ENCODE results near the gene DGLUCY. TPM values are rescaled to one million over a fixed set of nuclear protein-coding genes. Genes with fewer than 3 reads are reported as not detected.
A peak's percentile ranks its signal among the peaks of the same experiment; 100 is the strongest.

DGLUCY gene
- total RNA-seq = 100 to 1,000 TPM in 2 of 5 donors, 10 to 100 TPM in 3; 69.8 to 144 (median 99.8) TPM
- 65.2 TPM for total RNA-seq (2013)
- 13.1 to 128 (median 58.6) reads per million in 29 experiments for total RNA-seq

GRCh38 chr14:91113829-91114078 is at the start of gene DGLUCY:
Gene DGLUCY, plus strand, starts transcription at chr14:91114073. Its CDS starts 46,222 bp downstream, at chr14:91160295.
- H3K27me3 Mint-ChIP-seq = no peaks in the 10 kb centered on the region
- Histone ChIP-seq H3K27me3 (replicated peaks in 1 of 2; ENCODE audit: control insufficient read depth in 2 of 2, extremely low read depth in 1 of 2, insufficient read depth in 2 of 2, low read length in 1 of 2) (no peaks in the 10 kb centered on the region), H3K4me1 (ENCODE audit: control insufficient read depth in 1 of 2, extremely low read depth in 1 of 2, insufficient read depth in 2 of 2, low read length in 2 of 2) (peaks cover 28 to 64% of the 10 kb centered on the region in 2 experiments), H3K4me3 (ENCODE audit: control insufficient read depth in 1 of 2, extremely low read depth in 1 of 2, low read length in 1 of 2) (peak within 1 kb of the TSS; percentile 76 to 96), H3K27ac (ENCODE audit: low read length) (peak within 1 kb of the TSS; percentile 94), H3K9me3 (no peaks in the 10 kb centered on the region), H3K36me3 (ENCODE audit: control insufficient read depth in 2 of 2, extremely low read depth in 1 of 2, insufficient read depth in 1 of 2, low read length in 1 of 2) (peaks cover 0 to 9% of the 10 kb centered on the region in 2 donors)
- DNase-seq = peak in 22 of 35 experiments; percentile 22 to 72 (median 47)
- H3K36me3 Mint-ChIP-seq = peaks cover 14% of the 10 kb centered on the region
- H3K27ac Mint-ChIP-seq = peak within 1 kb of the TSS; percentile 92 to 94
- H3K4me3 Mint-ChIP-seq = peak within 1 kb of the TSS; percentile 86 to 97 (median 86)
- peaks cover 76 to 78% (median 77%) of the 10 kb centered on the region in 3 donors for H3K4me1 Mint-ChIP-seq
- no peak for ATAC-seq (replicated peaks in 1 of 4)
- ChIA-PET POLR2A (interaction anchor here (0.6 to 1.2 kb wide), 5 partner anchors 47 to 132 kb away, joined by 3 to 5 read pairs (median 3); no protein-coding TSS in a partner anchor), CTCF (interaction anchor here (0.5 to 2.7 kb wide), 5 partner anchors 9 to 211 kb away, joined by 3 to 17 read pairs (median 4); partner anchors contain the start of gene RPS6KA5 (in 1 of the 2))
- 0% methylated on average over 5 of the region's 5 CpGs for WGBS (ENCODE audit: insufficient coverage)
- H3K9me3 Mint-ChIP-seq = no peaks in the 10 kb centered on the region

- no peaks in the 10 kb centered on the region for H3K36me3 ChIP-seq (ENCODE audit: control insufficient read depth in 2 of 2, extremely low read depth in 1 of 2, insufficient read depth in 1 of 2, low read length in 1 of 2)
- peak overlapping the region in 1 of 3 donors; percentile 47 for H3K4me3 Mint-ChIP-seq
- H3K4me3 ChIP-seq (ENCODE audit: control insufficient read depth in 1 of 2, extremely low read depth in 1 of 2, low read length in 1 of 2) = no peak overlapping the region
- peaks cover 4% of the 10 kb centered on the region for H3K36me3 Mint-ChIP-seq
- ChIA-PET CTCF (no interaction called here), POLR2A (interaction anchor here (0.6 to 1.0 kb wide), 2 partner anchors 50 to 74 kb away, joined by 3 to 4 read pairs; no protein-coding TSS in a partner anchor)
- 100% methylated on average over 1 of the region's 3 CpGs for WGBS (ENCODE audit: insufficient coverage)
- H3K27ac ChIP-seq (ENCODE audit: low read length) = no peak overlapping the region
- no peaks in the 10 kb centered on the region for H3K27me3 Mint-ChIP-seq
- no peaks in the 10 kb centered on the region for H3K27me3 ChIP-seq (replicated peaks in 1 of 2; ENCODE audit: control insufficient read depth in 2 of 2, extremely low read depth in 1 of 2, insufficient read depth in 2 of 2, low read length in 1 of 2)
- H3K9me3 Mint-ChIP-seq = peaks cover 0 to 8% (median 0%) of the 10 kb centered on the region in 3 donors
- peaks cover 56 to 75% of the 10 kb centered on the region in 2 experiments for H3K4me1 ChIP-seq (ENCODE audit: control insufficient read depth in 1 of 2, extremely low read depth in 1 of 2, insufficient read depth in 2 of 2, low read length in 2 of 2)
- H3K27ac Mint-ChIP-seq = peak overlapping the region; percentile 57 to 88
- H3K4me1 Mint-ChIP-seq = peaks cover 69 to 74% (median 73%) of the 10 kb centered on the region in 3 donors
- DNase-seq (no peak), ATAC-seq (replicated peaks in 1 of 4) (no peak)
- H3K9me3 ChIP-seq = no peaks in the 10 kb centered on the region
These were observed 48.6 kb upstream of the DGLUCY start for GRCh38 chr14:91065266-91065665.

- Mint-ChIP-seq H3K9me3 (peaks cover 0 to 8% (median 3%) of the 10 kb centered on the region in 3 donors), H3K36me3 (peaks cover 4% of the 10 kb centered on the region), H3K27ac (peak overlapping the region; percentile 91 to 96), H3K4me1 (peaks cover 71 to 80% (median 77%) of the 10 kb centered on the region in 3 donors), H3K4me3 (peak overlapping the region in 2 of 3 donors; percentile 17 to 61), H3K27me3 (no peaks in the 10 kb centered on the region)
- no CpG with 5 or more reads among the region's 1 CpG for WGBS (ENCODE audit: insufficient coverage)
- H3K27me3 ChIP-seq (replicated peaks in 1 of 2; ENCODE audit: control insufficient read depth in 2 of 2, extremely low read depth in 1 of 2, insufficient read depth in 2 of 2, low read length in 1 of 2) = no peaks in the 10 kb centered on the region
- ChIA-PET CTCF (no interaction called here), POLR2A (interaction anchor here (0.6 to 0.7 kb wide), 4 partner anchors 38 to 164 kb away, joined by 3 to 6 read pairs (median 3); partner anchors contain the start of gene DGLUCY (in 1 of the 2))
- peak overlapping the region; percentile 62 for H3K27ac ChIP-seq (ENCODE audit: low read length)
- H3K4me3 ChIP-seq (ENCODE audit: control insufficient read depth in 1 of 2, extremely low read depth in 1 of 2, low read length in 1 of 2) = no peak overlapping the region
- no peaks in the 10 kb centered on the region for H3K9me3 ChIP-seq
- H3K36me3 ChIP-seq (ENCODE audit: control insufficient read depth in 2 of 2, extremely low read depth in 1 of 2, insufficient read depth in 1 of 2, low read length in 1 of 2) = no peaks in the 10 kb centered on the region
- peaks cover 44 to 62% of the 10 kb centered on the region in 2 experiments for H3K4me1 ChIP-seq (ENCODE audit: control insufficient read depth in 1 of 2, extremely low read depth in 1 of 2, insufficient read depth in 2 of 2, low read length in 2 of 2)
- DNase-seq = peak in 18 of 35 experiments; percentile 6 to 67 (median 16)
- ATAC-seq (replicated peaks in 1 of 4) = peak; percentile 63 to 80 (median 68)
These were observed 46.7 kb upstream of the DGLUCY start for GRCh38 chr14:91067186-91067585.

- WGBS (ENCODE audit: insufficient coverage) = no CpG with 5 or more reads among the region's 2 CpGs
- Histone ChIP-seq H3K36me3 (ENCODE audit: control insufficient read depth in 2 of 2, extremely low read depth in 1 of 2, insufficient read depth in 1 of 2, low read length in 1 of 2) (no peaks in the 10 kb centered on the region), H3K27me3 (replicated peaks in 1 of 2; ENCODE audit: control insufficient read depth in 2 of 2, extremely low read depth in 1 of 2, insufficient read depth in 2 of 2, low read length in 1 of 2) (no peaks in the 10 kb centered on the region), H3K4me3 (ENCODE audit: control insufficient read depth in 1 of 2, extremely low read depth in 1 of 2, low read length in 1 of 2) (no peak overlapping the region), H3K9me3 (no peaks in the 10 kb centered on the region), H3K27ac (ENCODE audit: low read length) (peak overlapping the region; percentile 8), H3K4me1 (ENCODE audit: control insufficient read depth in 1 of 2, extremely low read depth in 1 of 2, insufficient read depth in 2 of 2, low read length in 2 of 2) (peaks cover 33 to 50% of the 10 kb centered on the region in 2 experiments)
- peaks cover 0 to 4% (median 3%) of the 10 kb centered on the region in 3 donors for H3K9me3 Mint-ChIP-seq
- POLR2A ChIA-PET = no interaction called here
- ATAC-seq (replicated peaks in 1 of 4) (peak; percentile 27 to 49 (median 45)), DNase-seq (peak in 1 of 35 experiments; percentile 34)
- H3K36me3 Mint-ChIP-seq = peaks cover 4% of the 10 kb centered on the region
- H3K27ac Mint-ChIP-seq = peak overlapping the region; percentile 91 to 96
- H3K4me3 Mint-ChIP-seq = peak overlapping the region in 2 of 3 donors; percentile 40 to 61
- H3K27me3 Mint-ChIP-seq = no peaks in the 10 kb centered on the region
- H3K4me1 Mint-ChIP-seq = peaks cover 59 to 67% (median 65%) of the 10 kb centered on the region in 3 donors
- CTCF ChIA-PET = interaction anchor here in 1 of 2 donors (0.6 kb wide), 1 partner anchor 50 kb away, joined by 3 read pairs; no protein-coding TSS in a partner anchor
These were observed 45.2 kb upstream of the DGLUCY start for GRCh38 chr14:91068642-91069041.

- Histone ChIP-seq H3K27ac (ENCODE audit: low read length) (no peak overlapping the region), H3K4me1 (ENCODE audit: control insufficient read depth in 1 of 2, extremely low read depth in 1 of 2, insufficient read depth in 2 of 2, low read length in 2 of 2) (peaks cover 24 to 42% of the 10 kb centered on the region in 2 experiments), H3K36me3 (ENCODE audit: control insufficient read depth in 2 of 2, extremely low read depth in 1 of 2, insufficient read depth in 1 of 2, low read length in 1 of 2) (no peaks in the 10 kb centered on the region), H3K9me3 (no peaks in the 10 kb centered on the region), H3K4me3 (ENCODE audit: control insufficient read depth in 1 of 2, extremely low read depth in 1 of 2, low read length in 1 of 2) (no peak overlapping the region), H3K27me3 (replicated peaks in 1 of 2; ENCODE audit: control insufficient read depth in 2 of 2, extremely low read depth in 1 of 2, insufficient read depth in 2 of 2, low read length in 1 of 2) (no peaks in the 10 kb centered on the region)
- Mint-ChIP-seq H3K4me1 (peaks cover 41 to 50% (median 48%) of the 10 kb centered on the region in 3 donors), H3K36me3 (peaks cover 3% of the 10 kb centered on the region), H3K27me3 (no peaks in the 10 kb centered on the region), H3K4me3 (no peak overlapping the region), H3K9me3 (peaks cover 0 to 3% (median 0%) of the 10 kb centered on the region in 3 donors), H3K27ac (no peak overlapping the region)
- ATAC-seq (replicated peaks in 1 of 4) (no peak), DNase-seq (no peak)
- CTCF ChIA-PET = no interaction called here
- POLR2A ChIA-PET = no interaction called here
These were observed 43.3 kb upstream of the DGLUCY start for GRCh38 chr14:91070572-91070971.

GRCh38 chr14:91075553-91075952 is 38.3 kb upstream of the DGLUCY start:
- H3K9me3 Mint-ChIP-seq = peaks cover 0 to under 1% (median 0%) of the 10 kb centered on the region in 3 donors
- ChIA-PET CTCF (no interaction called here), POLR2A (interaction anchor here in 1 of 2 donors (0.6 kb wide), 1 partner anchor 66 kb away, joined by 4 read pairs; no protein-coding TSS in a partner anchor)
- no peak overlapping the region for H3K4me3 Mint-ChIP-seq
- H3K27me3 ChIP-seq (replicated peaks in 1 of 2; ENCODE audit: control insufficient read depth in 2 of 2, extremely low read depth in 1 of 2, insufficient read depth in 2 of 2, low read length in 1 of 2) = no peaks in the 10 kb centered on the region
- peaks cover 30 to 46% (median 40%) of the 10 kb centered on the region in 3 donors for H3K4me1 Mint-ChIP-seq
- no peak for DNase-seq
- peaks cover 9 to 28% of the 10 kb centered on the region in 2 experiments for H3K4me1 ChIP-seq (ENCODE audit: control insufficient read depth in 1 of 2, extremely low read depth in 1 of 2, insufficient read depth in 2 of 2, low read length in 2 of 2)
- H3K4me3 ChIP-seq (ENCODE audit: control insufficient read depth in 1 of 2, extremely low read depth in 1 of 2, low read length in 1 of 2) = no peak overlapping the region
- 100% methylated on average over 1 of the region's 5 CpGs for WGBS (ENCODE audit: insufficient coverage)
- H3K36me3 ChIP-seq (ENCODE audit: control insufficient read depth in 2 of 2, extremely low read depth in 1 of 2, insufficient read depth in 1 of 2, low read length in 1 of 2) = no peaks in the 10 kb centered on the region
- no peak overlapping the region for H3K27ac ChIP-seq (ENCODE audit: low read length)
- ATAC-seq (replicated peaks in 1 of 4) = no peak
- H3K9me3 ChIP-seq = no peaks in the 10 kb centered on the region
- H3K36me3 Mint-ChIP-seq = no peaks in the 10 kb centered on the region
- H3K27ac Mint-ChIP-seq = no peak overlapping the region
- H3K27me3 Mint-ChIP-seq = no peaks in the 10 kb centered on the region

Measured in T-cell (primary cell).